ENCODE results near the gene PRKAR1B.
"Not testable (repeated sequence)": the region's sequence is repeated elsewhere in the genome, so short reads cannot be mapped to it uniquely, and the experiment has no call there.

Gene PRKAR1B

GRCh38 chr7:666454-667292 lies 60.4 kb downstream of the PRKAR1B start:
- no peak for DNase-seq

DNA sequence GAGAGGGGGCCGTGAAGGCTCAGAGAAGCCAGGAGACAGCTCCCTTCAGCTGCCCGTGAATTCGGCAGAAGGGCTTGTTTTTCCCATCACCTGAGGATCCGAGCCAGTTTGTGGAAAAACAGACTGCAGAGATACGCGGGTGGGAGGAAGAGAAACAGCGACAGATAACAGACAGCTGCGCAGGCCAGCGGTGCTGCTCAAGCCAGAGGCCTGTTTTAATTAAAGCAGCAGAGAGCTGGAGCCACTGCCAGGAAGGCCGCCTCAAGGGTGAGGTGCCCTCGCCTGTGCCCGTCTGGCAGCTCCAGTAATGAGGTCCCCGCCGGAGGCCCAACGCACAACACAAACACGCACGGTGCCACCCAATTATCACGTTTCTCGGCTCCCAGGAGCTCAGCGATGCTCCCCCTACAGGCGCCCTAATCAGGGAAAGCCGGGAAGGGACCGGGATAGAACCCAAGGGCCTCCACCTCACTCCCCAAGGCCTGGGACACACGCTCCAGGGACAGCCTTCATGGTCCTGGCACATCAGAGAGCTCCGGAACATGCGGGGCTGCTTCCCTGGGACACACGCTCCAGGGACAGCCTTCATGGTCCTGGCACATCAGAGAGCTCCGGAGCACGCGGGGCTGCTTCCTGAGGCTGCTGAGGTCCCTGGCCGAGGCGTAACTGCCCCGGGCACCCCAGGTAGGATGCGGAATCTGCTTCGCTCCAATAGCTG lies 61.2 kb downstream of the PRKAR1B start:
- DNase-seq, result no peak

- no peak for DNase-seq
These were observed 61.9 kb downstream of the PRKAR1B start for GRCh38 chr7:664997-665735.

- DNase-seq, result no peak
These were observed 62.7 kb downstream of the PRKAR1B start for GRCh38 chr7:664402-664775.

- no peak for DNase-seq
These were observed 64.5 kb downstream of the PRKAR1B start for GRCh38 chr7:662576-662975.

DNA sequence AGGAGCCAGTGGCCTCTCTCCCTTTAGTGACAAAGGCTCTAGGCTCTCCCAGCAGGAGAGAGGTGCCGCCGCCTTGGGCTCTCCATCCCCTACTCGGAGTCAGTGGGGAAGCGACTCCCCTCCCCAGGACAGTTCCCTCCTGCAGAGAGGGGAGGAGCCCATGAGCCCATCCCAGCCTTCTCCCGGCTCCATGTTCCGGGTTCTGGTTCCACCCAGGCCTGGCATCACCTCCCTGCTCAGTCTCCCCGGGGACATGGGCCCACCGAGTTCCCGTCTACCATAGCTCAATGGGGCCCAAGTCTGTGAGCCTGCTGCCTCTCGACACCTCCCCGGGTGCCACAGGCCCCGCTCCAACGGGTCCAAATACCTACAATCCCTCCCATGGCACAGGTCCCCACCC lies 67.1 kb downstream of the PRKAR1B start:
- DNase-seq, result no peak

DNA sequence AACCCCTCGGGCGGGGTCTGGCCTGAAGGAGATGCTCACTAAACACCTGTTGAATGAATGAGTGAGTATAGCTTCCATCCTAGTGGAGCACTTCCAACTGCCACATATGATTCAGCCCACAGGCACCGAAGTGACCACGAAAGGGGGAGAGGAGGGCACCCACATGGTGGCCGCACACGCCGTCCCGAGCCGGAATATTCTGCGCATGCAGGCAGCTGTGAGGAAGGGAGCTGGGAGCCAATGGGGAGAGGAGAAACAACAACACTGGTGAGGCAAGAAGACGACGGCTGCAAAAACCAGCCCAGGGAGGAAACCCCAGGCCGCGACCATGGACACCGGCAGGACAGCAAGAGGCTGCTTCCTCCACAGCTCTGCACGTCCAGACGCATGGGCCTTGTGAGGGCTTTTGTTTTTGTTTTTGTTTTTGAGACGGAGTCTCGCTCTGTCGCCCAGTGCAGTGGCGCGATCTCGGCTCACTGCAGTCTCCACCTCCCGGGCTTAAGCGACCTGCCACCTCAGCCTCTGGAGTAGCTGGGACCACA lies 67.7 kb downstream of the PRKAR1B start:
- DNase-seq, result no peak

DNA sequence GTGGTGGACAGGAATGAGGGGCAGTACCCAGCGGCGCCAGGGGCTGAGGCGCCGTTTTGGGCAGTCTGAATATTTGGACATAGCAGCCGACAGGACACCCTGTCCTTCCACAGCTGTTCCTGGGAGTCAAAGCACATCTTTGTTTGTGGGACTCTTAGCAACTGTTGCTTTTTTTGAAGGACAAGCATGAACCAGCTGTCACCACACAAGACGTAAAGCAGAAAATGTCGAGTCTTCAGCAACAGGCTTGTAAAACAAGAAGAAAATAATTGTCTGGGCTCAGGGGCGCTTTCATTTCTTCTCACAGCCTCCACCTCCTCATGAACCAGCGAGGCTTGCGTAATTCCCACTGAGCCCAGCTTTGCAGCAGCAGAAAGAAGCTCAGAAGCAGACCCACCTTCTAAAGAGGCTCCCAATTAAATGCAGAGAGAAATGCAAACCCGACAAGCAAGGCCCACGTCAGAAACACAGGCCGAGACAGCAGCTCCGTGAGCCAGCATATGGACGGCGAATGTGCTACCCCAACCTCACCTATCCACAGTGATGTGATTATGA lies 69.4 kb downstream of the PRKAR1B start:
- no peak for DNase-seq

DNA sequence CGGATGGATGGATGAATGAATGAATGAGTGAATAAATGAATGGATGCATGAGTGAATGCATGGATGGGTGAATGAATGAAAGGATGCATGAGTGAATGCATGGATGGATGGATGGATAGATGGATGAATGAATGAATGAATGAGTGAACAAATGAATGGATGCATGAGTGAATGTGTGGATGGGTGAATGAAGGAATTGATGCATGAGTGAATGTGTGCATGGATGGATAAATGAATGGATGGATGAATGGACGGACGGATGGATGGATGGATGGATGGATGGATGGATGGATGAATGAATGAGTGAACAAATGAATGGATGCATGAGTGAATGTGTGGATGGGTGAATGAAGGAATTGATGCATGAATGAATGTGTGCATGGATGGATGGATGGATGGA lies 70.1 kb downstream of the PRKAR1B start:
- not testable (repeated sequence) for DNase-seq

DNA sequence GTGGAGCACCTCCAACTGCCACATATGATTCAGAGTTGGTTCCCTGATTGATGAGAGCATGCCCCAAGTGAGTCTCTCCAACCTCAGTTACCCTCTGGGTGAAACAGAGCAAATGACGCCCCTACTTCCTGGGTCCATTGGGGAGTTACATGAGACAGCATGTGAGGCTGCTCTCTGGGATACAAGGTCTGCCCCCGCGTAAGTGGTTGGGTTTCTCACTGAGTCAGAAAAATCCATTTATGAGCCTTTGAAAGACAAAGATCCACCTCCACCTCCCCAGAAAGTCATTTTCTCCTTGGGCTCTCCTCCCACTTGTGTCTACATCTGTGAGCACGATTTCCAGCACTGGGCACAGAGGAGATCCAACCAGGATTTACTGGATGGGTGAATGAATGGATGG lies 71.3 kb downstream of the PRKAR1B start:
- DNase-seq, result no peak

DNA sequence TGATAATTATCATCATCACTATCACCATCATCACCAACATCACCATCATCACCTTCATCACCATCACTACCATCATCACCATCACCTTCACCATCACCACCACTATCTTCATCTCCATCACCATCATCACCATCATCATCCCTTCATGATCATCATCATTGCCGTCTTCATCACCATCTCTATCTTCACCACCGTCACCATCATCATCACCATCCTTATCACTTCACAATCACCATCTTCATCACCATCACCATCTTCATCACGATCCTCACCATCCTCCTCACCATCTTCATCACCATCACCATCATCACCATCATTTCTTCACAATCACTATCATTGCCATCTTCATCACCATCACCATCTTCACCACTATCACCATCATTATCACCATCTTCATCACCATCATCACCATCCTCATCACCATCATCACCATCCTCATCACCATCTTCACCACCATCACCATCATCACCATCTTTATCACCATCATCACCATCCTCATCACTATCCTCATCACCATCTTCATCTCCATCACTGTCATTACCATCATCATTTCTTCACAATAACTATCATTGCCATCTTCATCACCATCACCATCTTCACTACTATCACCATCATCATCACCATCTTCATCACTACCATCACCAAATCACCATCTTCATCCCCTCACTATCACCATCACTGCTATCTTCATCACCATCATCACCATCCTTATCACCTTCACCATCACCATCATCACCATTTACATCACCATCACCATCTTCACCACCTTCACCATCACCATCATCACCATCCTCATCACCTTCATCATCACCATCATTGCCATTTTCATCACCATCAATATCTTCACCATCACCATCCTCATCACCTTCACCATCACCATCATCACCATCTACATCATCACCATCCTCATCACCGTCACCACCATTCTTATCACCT lies 73.0 kb downstream of the PRKAR1B start:
- DNase-seq, result no peak

DNA sequence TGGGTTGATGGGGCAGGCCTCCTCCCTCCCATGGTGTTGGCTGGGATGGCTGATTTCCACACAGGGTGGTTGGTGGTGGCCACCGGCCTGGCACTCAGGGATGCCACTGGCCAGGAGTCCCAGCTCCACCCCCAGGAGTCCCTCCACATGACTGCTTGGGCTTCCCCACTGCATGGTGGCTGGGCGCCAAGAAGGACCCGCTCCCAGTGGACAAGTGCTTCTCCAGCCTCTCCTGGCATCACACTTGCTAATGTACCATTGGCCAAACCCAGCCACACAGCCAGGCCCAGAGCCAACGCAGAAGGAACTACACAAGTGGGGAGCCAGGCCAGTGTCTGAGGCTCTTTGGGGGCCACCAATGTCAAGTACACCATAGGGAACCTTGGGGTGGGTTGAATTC lies 74.2 kb downstream of the PRKAR1B start:
- DNase-seq, result no peak

GRCh38 chr7:652167-652566 lies 74.9 kb downstream of the PRKAR1B start:
- not testable (repeated sequence) for DNase-seq

DNA sequence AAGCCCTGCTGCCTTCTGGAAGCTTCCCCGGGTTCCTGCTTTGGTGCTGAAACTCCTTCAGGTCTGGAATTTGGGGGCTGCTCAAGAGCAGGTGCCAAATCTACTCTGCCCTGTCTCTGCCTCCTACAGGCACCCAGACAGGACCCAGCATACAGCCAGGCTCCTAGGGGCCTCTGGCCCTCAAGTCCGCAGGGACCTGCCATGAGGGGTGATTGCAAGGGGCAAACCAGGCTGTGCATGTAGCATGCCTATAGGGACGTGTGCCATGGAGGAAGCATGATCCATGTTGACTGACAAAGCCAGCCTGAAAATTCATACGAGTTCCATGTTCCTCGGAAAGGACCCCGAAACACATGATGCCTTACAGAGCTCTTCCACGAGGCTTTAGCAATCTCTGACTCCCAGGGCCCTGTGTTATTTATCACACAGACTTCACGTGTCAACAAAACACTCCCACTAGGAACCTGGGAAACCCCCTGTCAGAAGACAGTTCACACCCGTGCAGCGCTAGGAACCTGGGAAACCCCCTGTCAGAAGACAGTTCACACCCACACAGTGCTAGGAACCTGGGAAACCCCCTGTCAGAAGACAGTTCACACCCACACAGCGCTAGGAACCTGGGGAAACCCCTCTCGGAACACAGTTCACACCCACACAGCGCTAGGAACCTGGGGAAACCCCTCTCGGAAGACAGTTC lies 75.9 kb downstream of the PRKAR1B start:
- no peak for DNase-seq

GRCh38 chr7:650339-651031 lies 76.6 kb downstream of the PRKAR1B start:
- DNase-seq, result no peak

DNA sequence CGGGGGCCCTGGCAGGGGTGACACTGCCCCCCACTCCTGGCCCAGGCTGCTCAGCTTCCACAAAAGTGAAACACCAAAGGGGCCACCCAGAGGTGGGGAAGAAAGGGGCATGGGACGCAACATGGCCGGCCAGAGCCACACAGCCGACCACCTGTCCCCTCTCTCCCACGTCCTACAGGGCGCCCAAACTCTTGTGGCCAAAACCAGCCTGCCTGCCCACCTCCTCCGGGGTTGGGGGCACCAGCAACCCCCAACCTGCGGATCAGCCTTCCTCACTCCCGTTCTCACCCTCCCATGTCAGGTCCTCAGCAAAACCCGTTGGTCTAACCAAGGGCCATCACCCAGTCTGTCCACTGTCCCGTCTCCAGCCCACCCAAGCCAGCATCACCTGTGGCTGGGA lies 80.1 kb downstream of the PRKAR1B start:
- DNase-seq, result no peak

DNA sequence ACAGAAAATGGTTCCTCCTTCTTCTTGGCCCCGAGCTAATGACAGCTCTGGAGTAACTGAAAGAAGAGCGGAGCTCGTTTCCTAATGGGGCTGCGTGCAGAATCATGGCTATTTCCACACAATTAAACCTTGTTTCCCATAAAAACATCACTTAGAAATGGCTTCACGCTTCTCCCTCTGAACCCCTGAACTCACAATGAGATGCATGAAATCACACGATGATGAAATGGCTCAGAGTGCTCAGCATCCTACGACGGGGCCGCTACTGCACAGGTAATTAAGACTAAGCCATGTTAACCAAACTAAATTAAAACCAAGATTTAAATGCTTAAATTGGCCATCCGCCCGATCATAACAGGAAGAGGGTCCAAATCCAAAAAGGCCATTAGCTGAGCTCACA lies 80.6 kb downstream of the PRKAR1B start:
- DNase-seq, result no peak

DNA sequence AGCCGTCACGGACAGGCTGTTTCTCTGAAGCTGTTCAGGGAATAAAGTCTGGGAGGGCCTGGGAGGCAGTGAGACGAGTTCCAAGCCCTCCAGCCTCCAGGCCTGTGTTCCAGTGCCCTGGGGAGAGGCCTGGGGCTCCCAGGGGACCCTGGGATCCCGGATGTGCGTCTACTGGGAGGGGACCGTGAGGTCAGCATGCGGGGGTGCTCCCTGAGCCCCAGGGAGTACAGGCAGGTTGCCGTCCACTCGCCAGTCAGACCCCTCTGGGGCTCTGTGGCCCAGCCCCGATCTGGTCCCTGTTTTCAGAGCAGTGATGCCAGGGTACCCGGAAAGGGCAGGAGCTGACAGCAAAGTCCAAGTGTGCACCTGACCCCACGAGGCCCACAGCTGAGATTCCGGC lies 81.5 kb downstream of the PRKAR1B start:
- no peak for DNase-seq

- DNase-seq, result no peak
These were observed 82.4 kb downstream of the PRKAR1B start for GRCh38 chr7:644381-645305.

DNA sequence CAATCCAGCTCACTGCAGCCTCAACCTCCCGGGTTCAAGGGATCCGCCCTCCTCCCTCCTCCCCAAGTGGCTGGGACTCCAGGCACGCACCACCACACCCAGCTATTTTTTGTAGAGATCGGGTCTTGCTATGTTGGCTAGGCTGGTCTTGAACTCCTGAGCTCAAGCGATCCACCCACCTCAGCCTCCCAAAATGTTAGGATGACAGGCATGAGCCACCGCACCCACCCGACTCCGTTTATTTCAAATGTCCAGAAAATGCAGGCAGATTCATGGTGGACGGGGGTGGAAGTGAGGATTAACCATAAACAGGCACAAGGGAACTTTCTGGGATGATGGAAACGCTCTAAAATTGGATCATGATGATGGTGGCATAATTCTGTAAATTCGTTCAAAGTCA lies 85.1 kb downstream of the PRKAR1B start:
- no peak for DNase-seq
